GM23248 (cell line): ENCODE results near the gene SPPL3.

Experiments used
- EZH2 ChIP-seq: fragments of 200-600 bp; sonication (generic); IDR thresholded peaks from 2 replicates; pipeline ENCODE4 v1.6.1; 2018; ENCODE audit warnings: antibody characterized with exemption, mild to moderate bottlenecking; ENCODE audit not compliant: insufficient read depth, poor library complexity, severe bottlenecking
- EZH2phosphoT487 ChIP-seq: fragments of 200-600 bp; sonication (generic); IDR thresholded peaks from 2 replicates; pipeline ENCODE4 v1.6.1; 2018; ENCODE audit warnings: antibody characterized with exemption, moderate library complexity, mild to moderate bottlenecking, low read depth; ENCODE audit not compliant: insufficient read depth

- TF ChIP-seq EZH2 = no peak
- no peak for TF ChIP-seq EZH2phosphoT487
Measured at GRCh38 chr12:120726961-120727360, 177.2 kb downstream of the SPPL3 start.
